Endothelial cell of umbilical vein (primary cell): ENCODE data around the gene CEP19. TPM values are rescaled to one million over a fixed set of nuclear protein-coding genes. Genes with fewer than 3 reads are reported as not detected.

ENCODE experiments used
- BruUV-seq: library from RNA; stranded (reverse); fragments of 400-500 nt; replicated peaks from 2 replicates; lab custom pipeline; 2021; lab: Mats Ljungman, UMichigan
- CTCF ChIA-PET: fragments of 300-600, 350-600 bp; sonication (Branson Sonifier 250); formaldehyde crosslinking; loops from one replicate; lab custom pipeline; 2021; ENCODE audit warnings: antibody characterized with exemption, inconsistent platforms; lab: Charles Lee
- POLR2A ChIA-PET: fragments of 300-600, 350-600 bp; sonication (Branson Sonifier 250); formaldehyde crosslinking; loops from one replicate; lab custom pipeline; 2021; ENCODE audit warnings: antibody characterized with exemption, inconsistent platforms; lab: Charles Lee
- DNase-seq: peaks from one replicate; pipeline ENCODE4 v3.0.0-alpha.2; 2011; ENCODE audit warnings: low read depth, low spot score
- FAIRE-seq: peaks from 2 replicates; lab custom pipeline; 2011; peaks lifted over from hg19 to GRCh38; lab: Jason Lieb, UNC
- H2AFZ ChIP-seq: 2 replicates; pipeline ENCODE4 v1.6.0; 2012; ENCODE audit warnings: low read depth, low read length, control low read depth, inconsistent platforms
- H3K27ac ChIP-seq: 2 replicates; pipeline ENCODE4 v1.5.1; 2011; ENCODE audit warnings: low read depth, mild to moderate bottlenecking, control low read depth, low read length, moderate library complexity; ENCODE audit not compliant: insufficient read depth
- H3K27me3 ChIP-seq, 2 experiments: 2 replicates each; pipeline versions ENCODE4 v1.6.0 to v1.6.1; 2011; ENCODE audit warnings: low read length in 2 of 2, mixed read lengths in 1 of 2; ENCODE audit not compliant: control insufficient read depth in 2 of 2, insufficient read depth in 2 of 2
- H3K36me3 ChIP-seq, 2 experiments: 2 replicates in 1 of 2; 3 replicates in 1 of 2; pipeline ENCODE4 v1.5.1; 2011; ENCODE audit warnings: low read length in 2 of 2, mild to moderate bottlenecking in 1 of 2, moderate library complexity in 1 of 2; ENCODE audit not compliant: control insufficient read depth in 2 of 2, insufficient read depth in 2 of 2; ENCODE audit errors: extremely low read depth in 1 of 2
- H3K4me1 ChIP-seq: 3 replicates; pipeline ENCODE4 v1.5.1; 2011; ENCODE audit warnings: mild to moderate bottlenecking, low read length; ENCODE audit not compliant: control insufficient read depth, insufficient read depth; ENCODE audit errors: extremely low read depth
- H3K4me2 ChIP-seq: 2 replicates; pipeline ENCODE4 v1.6.1; 2011; ENCODE audit warnings: low read length, control low read depth, mixed read lengths; ENCODE audit not compliant: insufficient read depth
- H3K4me3 ChIP-seq, 3 experiments: fragments of 200-600 bp in 1 of 3; sonication (generic), shearing (Covaris generic) in 1 of 3; replicated peaks in 1 of 3; 2 replicates each; pipeline ENCODE4 v1.5.1; 2011 to 2016; ENCODE audit warnings: control low read depth in 3 of 3, low read length in 3 of 3, mild to moderate bottlenecking in 2 of 3, inconsistent platforms in 1 of 3, low read depth in 1 of 3, moderate library complexity in 1 of 3; ENCODE audit not compliant: insufficient read depth in 1 of 3
- H3K79me2 ChIP-seq: 2 replicates; pipeline ENCODE4 v1.6.0; 2012; ENCODE audit warnings: low read length, inconsistent platforms; ENCODE audit not compliant: control insufficient read depth, insufficient read depth
- H3K9ac ChIP-seq: replicated peaks from 2 replicates; pipeline ENCODE3; 2011; ENCODE audit warnings: low read length, control low read depth; ENCODE audit not compliant: insufficient read depth; ENCODE audit errors: extremely low read depth
- H3K9me1 ChIP-seq: replicated peaks from 3 replicates; pipeline ENCODE4 v1.6.0; 2011; ENCODE audit warnings: mild to moderate bottlenecking, low read length; ENCODE audit not compliant: control insufficient read depth, insufficient read depth; ENCODE audit errors: extremely low read depth
- H3K9me3 ChIP-seq: replicated peaks from 2 replicates; pipeline ENCODE4 v1.5.1; 2012; ENCODE audit warnings: low read length, inconsistent platforms; ENCODE audit not compliant: control insufficient read depth, insufficient read depth
- H4K20me1 ChIP-seq: replicated peaks from 2 replicates; pipeline ENCODE3; 2011; ENCODE audit warnings: mild to moderate bottlenecking, low read length; ENCODE audit not compliant: control insufficient read depth, insufficient read depth; ENCODE audit errors: extremely low read depth
- EZH2 ChIP-seq: IDR thresholded peaks from 2 replicates; pipeline ENCODE4 v1.6.1; 2012; ENCODE audit warnings: borderline replicate concordance, low read depth, mild to moderate bottlenecking, moderate library complexity, low read length, inconsistent platforms; ENCODE audit not compliant: severe bottlenecking
- FOS ChIP-seq: IDR thresholded peaks from 2 replicates; pipeline ENCODE4 v1.6.1; 2011; ENCODE audit warnings: mild to moderate bottlenecking, low read length, moderate library complexity, borderline replicate concordance; ENCODE audit not compliant: insufficient read depth
- GATA2 ChIP-seq: IDR thresholded peaks from 2 replicates; pipeline ENCODE4 v1.7.0; 2011; ENCODE audit warnings: low read depth, mild to moderate bottlenecking, moderate library complexity, mixed read lengths, low read length; ENCODE audit not compliant: insufficient read length, insufficient read depth
- JUN ChIP-seq: IDR thresholded peaks from 2 replicates; pipeline ENCODE4 v1.6.1; 2011; ENCODE audit warnings: borderline replicate concordance, low read depth; ENCODE audit not compliant: insufficient read length, insufficient read depth
- MYC ChIP-seq: IDR thresholded peaks from one replicate; pipeline ENCODE4 v1.6.1; 2011; ENCODE audit warnings: mild to moderate bottlenecking, low read depth, low read length
- POLR2A ChIP-seq: IDR thresholded peaks from 2 replicates; pipeline ENCODE4 v1.6.1; 2012; ENCODE audit warnings: low read depth, mild to moderate bottlenecking, control low read depth, low read length
- POLR2AphosphoS5 ChIP-seq: IDR thresholded peaks from 2 replicates; pipeline ENCODE4 v1.6.1; 2012; ENCODE audit warnings: low read depth, mild to moderate bottlenecking, control low read depth, low read length, moderate library complexity; ENCODE audit not compliant: insufficient read depth
- dilution Hi-C: fragments of 300-500 bp; cut with MboI; formaldehyde crosslinking; loops from one replicate; pipeline ENCODE4 v1.15.0; 2019; ENCODE audit warnings: low sequenced_read_pairs; ENCODE audit not compliant: extremely low pct_ligation_motif_present
- intact Hi-C: fragments of 100-400 bp; cut with micrococcal nuclease; formaldehyde crosslinking; loops from one replicate; pipeline ENCODE4 v1.10.0; 2022
- polyA plus RNA-seq, 4 experiments: library from polyadenylated mRNA; depleted of rRNA in 3 of 4; stranded (reverse) in 3 of 4; unstranded in 1 of 4; fragments of >200 nt; gene quantifications; 2 replicates each; pipeline versions ENCODE4 v1.2.1 to v1.2.3, GENCODE V29; 2011 to 2012; ENCODE audit warnings: missing spikeins in 1 of 4
- total RNA-seq: library from RNA; stranded (reverse); gene quantifications from 2 replicates; pipeline ENCODE4 v1.2.3, GENCODE V29; 2021
- TF ChIP-seq, protein P1 (sequence below), 2 donors: IDR thresholded peaks; 1 replicate in 1 of 2; 2 replicates in 1 of 2; pipeline ENCODE4 v1.5.1; 2011; ENCODE audit warnings: low read length in 2 of 2, mild to moderate bottlenecking in 2 of 2, moderate library complexity in 2 of 2, control low read depth in 1 of 2, inconsistent platforms in 1 of 2, low read depth in 1 of 2; ENCODE audit not compliant: insufficient read depth in 1 of 2; ENCODE audit errors: extremely low read depth in 1 of 2
- TF ChIP-seq, protein P2 (sequence below): IDR thresholded peaks from 2 replicates; pipeline ENCODE4 v1.6.1; 2011; ENCODE audit not compliant: insufficient read depth, insufficient read length

Gene CEP19
- total and polyA plus RNA-seq, 2 donors (not counting 3 experiments of a cell fraction or from before 2014, with no cell fraction given) = 0.87 to 1.6 TPM

DNA sequence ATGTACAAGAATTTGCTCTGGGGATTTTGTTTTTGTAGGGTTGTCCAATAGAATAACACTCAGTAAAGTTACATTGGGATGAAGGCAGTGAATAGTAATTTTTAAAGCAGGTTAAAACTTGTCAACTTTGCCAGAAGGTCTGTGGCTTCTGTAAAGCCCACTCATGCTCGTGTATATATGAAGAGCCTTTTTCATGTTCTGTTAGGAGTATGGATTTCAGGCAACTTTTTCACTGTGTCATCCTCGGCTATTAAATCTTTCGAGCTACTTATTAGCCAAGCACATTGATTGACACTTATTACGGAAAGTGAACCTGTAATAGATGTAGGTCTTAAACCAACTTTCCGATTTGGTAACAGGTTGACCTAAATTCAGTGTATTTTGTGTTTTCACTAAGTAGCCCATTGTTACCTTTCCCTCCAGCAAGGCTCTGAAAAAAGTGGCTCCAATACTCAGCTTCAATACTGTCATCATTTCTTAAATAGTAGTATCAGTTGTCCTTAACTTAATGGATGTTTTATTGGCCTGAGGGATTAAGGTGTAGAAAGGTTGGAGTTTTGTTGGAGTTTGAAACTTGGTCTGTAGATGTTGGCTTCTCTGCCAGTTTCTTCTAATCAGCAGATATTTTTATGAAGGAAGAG, 29.3 kb upstream of the CEP19 start:
- Histone ChIP-seq H3K4me2 (peak overlapping the region; percentile 91), H3K27me3 (no peaks in the 10 kb centered on the region), H3K36me3 (no peaks in the 10 kb centered on the region), H3K27ac (peak overlapping the region; percentile 61), H4K20me1 (no peaks in the 10 kb centered on the region), H3K9ac (peak overlapping the region; percentile 89), H2AFZ (no peak overlapping the region), H3K4me1 (peaks cover 5% of the 10 kb centered on the region), H3K9me1 (no peaks in the 10 kb centered on the region), H3K4me3 (peak overlapping the region; percentile 78 to 95 (median 85)), H3K9me3 (no peaks in the 10 kb centered on the region), H3K79me2 (peaks cover 62% of the 10 kb centered on the region)
- DNase-seq (peak; percentile 68), FAIRE-seq (peak; percentile 79)
- ChIA-PET POLR2A (no interaction called here), CTCF (interaction anchor here (1.0 to 2.0 kb wide), 3 partner anchors 49 to 132 kb away, joined by 3 to 6 read pairs (median 4); no protein-coding TSS in a partner anchor)
- TF ChIP-seq JUN = no peak
- dilution Hi-C loops (no loop called here), intact Hi-C loops (loop anchor here (2.0 to 5.0 kb wide), 2 partner anchors 29 to 1299 kb away; partner anchors contain the start of genes ACAP2, CEP19 and PIGX)
- BruUV-seq = no TSS peak

DNA sequence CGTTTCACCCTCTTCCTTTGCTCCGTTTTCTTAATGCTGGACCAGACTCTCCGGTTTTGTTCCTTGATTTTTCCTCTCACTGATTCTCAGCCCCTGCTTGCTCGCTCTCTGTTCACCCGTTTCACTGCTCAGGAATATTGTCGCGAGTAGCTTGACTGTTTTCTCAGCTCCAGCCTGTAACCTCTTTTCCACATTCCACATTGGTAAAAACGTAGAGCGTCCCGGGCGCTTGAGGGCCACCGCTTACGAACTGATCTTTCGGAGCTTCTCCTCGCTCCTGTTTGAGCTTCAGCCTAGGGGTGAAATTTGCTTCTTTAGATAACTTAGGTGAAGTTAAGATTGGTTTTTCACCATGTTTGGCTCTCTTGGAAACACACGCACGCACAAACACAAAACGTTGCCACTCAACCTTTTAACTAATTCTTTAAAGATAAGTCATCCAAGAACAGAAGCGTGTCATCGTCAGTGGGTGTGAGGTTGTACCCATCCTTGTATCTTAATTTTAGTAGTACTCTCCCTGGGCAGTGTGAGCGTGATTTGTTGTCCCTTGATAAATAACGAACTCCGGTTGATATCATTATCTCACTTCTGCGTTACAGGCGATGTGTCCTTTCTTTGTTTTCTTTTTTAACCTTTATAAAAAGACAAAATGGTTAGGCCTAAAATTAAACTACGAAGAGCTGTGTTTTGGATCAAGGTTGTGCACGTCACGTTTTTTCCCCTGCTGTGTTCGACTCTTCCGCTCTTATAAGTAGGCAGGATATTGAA, 28.6 kb upstream of the CEP19 start:
- Histone ChIP-seq H4K20me1 (no peaks in the 10 kb centered on the region), H3K4me3 (peak overlapping the region; percentile 78 to 95 (median 85)), H3K27me3 (no peaks in the 10 kb centered on the region), H3K9ac (peak overlapping the region; percentile 89), H3K27ac (peak overlapping the region; percentile 61), H2AFZ (peak overlapping the region; percentile 49), H3K9me1 (no peaks in the 10 kb centered on the region), H3K4me1 (peaks cover 5% of the 10 kb centered on the region), H3K79me2 (peaks cover 55% of the 10 kb centered on the region), H3K9me3 (no peaks in the 10 kb centered on the region), H3K4me2 (peak overlapping the region; percentile 91), H3K36me3 (no peaks in the 10 kb centered on the region)
- CTCF ChIA-PET = interaction anchor here (0.7 to 2.0 kb wide), 9 partner anchors 11 to 1078 kb away, joined by 3 to 6 read pairs (median 4); no protein-coding TSS in a partner anchor
- POLR2A ChIA-PET = interaction anchor here (0.6 to 1.2 kb wide), 5 partner anchors 33 to 146 kb away, joined by 3 to 10 read pairs (median 5); partner anchors contain the start of gene SENP5
- peak; percentile 82 for FAIRE-seq
- dilution Hi-C loops = no loop called here
- intact Hi-C loops = loop anchor here (1.0 to 5.0 kb wide), 3 partner anchors 28 to 1298 kb away; partner anchors contain the start of genes ACAP2, CEP19 and PIGX
- no peak for TF ChIP-seq FOS
- TF ChIP-seq, protein P1, sequence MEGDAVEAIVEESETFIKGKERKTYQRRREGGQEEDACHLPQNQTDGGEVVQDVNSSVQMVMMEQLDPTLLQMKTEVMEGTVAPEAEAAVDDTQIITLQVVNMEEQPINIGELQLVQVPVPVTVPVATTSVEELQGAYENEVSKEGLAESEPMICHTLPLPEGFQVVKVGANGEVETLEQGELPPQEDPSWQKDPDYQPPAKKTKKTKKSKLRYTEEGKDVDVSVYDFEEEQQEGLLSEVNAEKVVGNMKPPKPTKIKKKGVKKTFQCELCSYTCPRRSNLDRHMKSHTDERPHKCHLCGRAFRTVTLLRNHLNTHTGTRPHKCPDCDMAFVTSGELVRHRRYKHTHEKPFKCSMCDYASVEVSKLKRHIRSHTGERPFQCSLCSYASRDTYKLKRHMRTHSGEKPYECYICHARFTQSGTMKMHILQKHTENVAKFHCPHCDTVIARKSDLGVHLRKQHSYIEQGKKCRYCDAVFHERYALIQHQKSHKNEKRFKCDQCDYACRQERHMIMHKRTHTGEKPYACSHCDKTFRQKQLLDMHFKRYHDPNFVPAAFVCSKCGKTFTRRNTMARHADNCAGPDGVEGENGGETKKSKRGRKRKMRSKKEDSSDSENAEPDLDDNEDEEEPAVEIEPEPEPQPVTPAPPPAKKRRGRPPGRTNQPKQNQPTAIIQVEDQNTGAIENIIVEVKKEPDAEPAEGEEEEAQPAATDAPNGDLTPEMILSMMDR (IDR thresholded peaks at IDR 0.05; ENCODE audit: extremely low read depth in 1 of 2, insufficient read depth in 1 of 2, low read depth in 1 of 2, low read length in 2 of 2) = no peak
- no peak for TF ChIP-seq JUN
- TF ChIP-seq, protein P2, sequence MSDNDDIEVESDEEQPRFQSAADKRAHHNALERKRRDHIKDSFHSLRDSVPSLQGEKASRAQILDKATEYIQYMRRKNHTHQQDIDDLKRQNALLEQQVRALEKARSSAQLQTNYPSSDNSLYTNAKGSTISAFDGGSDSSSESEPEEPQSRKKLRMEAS = no peak
- no peak for TF ChIP-seq POLR2A
- no peak for TF ChIP-seq EZH2
- TF ChIP-seq POLR2AphosphoS5 = no peak
- no peak for TF ChIP-seq GATA2
- no peak for TF ChIP-seq MYC
- DNase-seq = peak; percentile 61
- BruUV-seq = TSS peak; percentile 59
